Loucy (cell line): Measurements from ENCODE around the gene MCF2L2.
"Not testable (repeated sequence)": the region's sequence is repeated elsewhere in the genome, so short reads cannot be mapped to it uniquely, and the experiment has no call there.

ENCODE experiments used
- H2AFZ ChIP-seq: fragments of 200-600 bp; sonication (generic); 2 replicates; pipeline ENCODE4 v1.6.0; 2016; ENCODE audit warnings: antibody characterized with exemption, mild to moderate bottlenecking, low read length, moderate library complexity
- H3F3A ChIP-seq: fragments of 200-600 bp; 2 replicates; pipeline ENCODE4 v1.6.0; 2016; ENCODE audit warnings: antibody characterized with exemption, low read depth, mild to moderate bottlenecking
- H3K27me3 ChIP-seq: fragments of 200-600 bp; sonication (generic); 2 replicates; pipeline ENCODE4 v1.6.1; 2014; ENCODE audit warnings: low read length, mild to moderate bottlenecking; ENCODE audit not compliant: insufficient read depth, poor library complexity, severe bottlenecking
- H3K36me3 ChIP-seq: fragments of 200-600 bp; sonication (generic); 2 replicates; pipeline ENCODE4 v1.6.1; 2016; ENCODE audit warnings: low read length; ENCODE audit not compliant: insufficient read depth
- H3K4me1 ChIP-seq: fragments of 200-600 bp; sonication (generic); 2 replicates; pipeline ENCODE4 v1.5.1; 2014; ENCODE audit warnings: low read length, mild to moderate bottlenecking; ENCODE audit not compliant: insufficient read depth, poor library complexity, severe bottlenecking
- H3K4me2 ChIP-seq: fragments of 200-600 bp; sonication (generic); 2 replicates; pipeline ENCODE4 v1.6.0; 2014; ENCODE audit warnings: antibody characterized with exemption, low read length, low read depth, mild to moderate bottlenecking; ENCODE audit not compliant: poor library complexity, severe bottlenecking
- H3K4me3 ChIP-seq: fragments of 200-600 bp; sonication (generic); 2 replicates; pipeline ENCODE4 v1.5.1; 2014; ENCODE audit warnings: low read length, mild to moderate bottlenecking, mixed read lengths; ENCODE audit not compliant: poor library complexity, severe bottlenecking
- H3K79me2 ChIP-seq: fragments of 200-600 bp; sonication (generic); 2 replicates; pipeline ENCODE4 v1.6.1; 2014; ENCODE audit warnings: low read length; ENCODE audit not compliant: insufficient read depth
- H3K9ac ChIP-seq: fragments of 200-600 bp; sonication (generic); 2 replicates; pipeline ENCODE4 v1.6.0; 2014; ENCODE audit warnings: mild to moderate bottlenecking, low read depth, low read length, moderate library complexity; ENCODE audit not compliant: poor library complexity, severe bottlenecking
- H3K9me2 ChIP-seq: fragments of 200-600 bp; sonication (generic); replicated peaks from 2 replicates; pipeline ENCODE4 v1.6.1; 2016; ENCODE audit warnings: low read depth, low read length, mixed read lengths
- H3K9me3 ChIP-seq: fragments of 200-600 bp; sonication (generic); 2 replicates; pipeline ENCODE4 v1.6.1; 2014; ENCODE audit warnings: mild to moderate bottlenecking, antibody characterized with exemption, low read length, low read depth; ENCODE audit not compliant: insufficient read depth
- H4K20me1 ChIP-seq: fragments of 200-600 bp; sonication (generic); 2 replicates; pipeline ENCODE4 v1.6.0; 2014; ENCODE audit warnings: antibody characterized with exemption, low read length, mild to moderate bottlenecking; ENCODE audit not compliant: insufficient read depth, poor library complexity, severe bottlenecking
- CTCF ChIP-seq: fragments of 200-600 bp; sonication (generic); conservative IDR thresholded peaks from 2 replicates; pipeline ENCODE4 v1.5.1; 2014; ENCODE audit warnings: mild to moderate bottlenecking, antibody characterized with exemption, low read length
- EZH2phosphoT487 ChIP-seq: fragments of 200-600 bp; IDR thresholded peaks from 2 replicates; pipeline ENCODE4 v1.6.1; 2018; ENCODE audit warnings: antibody characterized with exemption, mild to moderate bottlenecking, moderate library complexity, borderline replicate concordance

The MCF2L2 gene

GRCh38 chr3:183179550-183179908 lies 248.9 kb downstream of the MCF2L2 start:
- peak overlapping the region; percentile 100 for H3K4me2 ChIP-seq
- H3K4me1 ChIP-seq, H3K4me3 ChIP-seq, H3F3A ChIP-seq, H3K79me2 ChIP-seq, H3K9me2 ChIP-seq, H3K9me3 ChIP-seq, H3K36me3 ChIP-seq, H2AFZ ChIP-seq, H3K9ac ChIP-seq, H3K27me3 ChIP-seq, H4K20me1 ChIP-seq: not testable (repeated sequence)
- TF ChIP-seq CTCF = 0 out of 2 replicates have a peak, but pooled peaks have one; percentile 4

- Histone ChIP-seq H2AFZ (peak overlapping the region; percentile 88), H3K27me3 (no peaks in the 10 kb centered on the region), H3K4me1 (peaks cover 8% of the 10 kb centered on the region), H3K4me3 (peak overlapping the region; percentile 74), H3K9ac (peak overlapping the region; percentile 36), H3K79me2 (no peaks in the 10 kb centered on the region), H3K9me3 (no peaks in the 10 kb centered on the region), H4K20me1 (no peaks in the 10 kb centered on the region), H3K36me3 (no peaks in the 10 kb centered on the region), H3F3A (no peaks in the 10 kb centered on the region), H3K9me2 (no peaks in the 10 kb centered on the region), H3K4me2 (peak overlapping the region; percentile 100)
- TF ChIP-seq EZH2phosphoT487 (no peak), CTCF (peak; percentile 20; the same call in 1 of the 2 replicates)
Measured at GRCh38 chr3:183178833-183179549, 249.4 kb downstream of the MCF2L2 start.

- peak overlapping the region; percentile 88 for H2AFZ ChIP-seq
- no peaks in the 10 kb centered on the region for H3K36me3 ChIP-seq
- no peaks in the 10 kb centered on the region for H4K20me1 ChIP-seq
- H3K79me2 ChIP-seq = no peaks in the 10 kb centered on the region
- H3K9me2 ChIP-seq = no peaks in the 10 kb centered on the region
- peak overlapping the region; percentile 36 for H3K9ac ChIP-seq
- H3K9me3 ChIP-seq = no peaks in the 10 kb centered on the region
- H3K4me1 ChIP-seq = peaks cover 8% of the 10 kb centered on the region
- no peaks in the 10 kb centered on the region for H3K27me3 ChIP-seq
- TF ChIP-seq CTCF = no peak
- no peak for TF ChIP-seq EZH2phosphoT487
- peak overlapping the region; percentile 74 for H3K4me3 ChIP-seq
- H3K4me2 ChIP-seq = peak overlapping the region; percentile 100
- no peaks in the 10 kb centered on the region for H3F3A ChIP-seq
Measured at GRCh38 chr3:183178512-183178832, 249.9 kb downstream of the MCF2L2 start.
